AG04450 (cell line): ENCODE results near the gene NSUN2. TPM values are rescaled to one million over a fixed set of nuclear protein-coding genes. Genes with fewer than 3 reads are reported as not detected.

ENCODE experiments used
- CTCF ChIA-PET: fragments of 300-600, 350-600 bp; formaldehyde crosslinking; extraction: SDS; loops from one replicate; lab custom pipeline; 2022; ENCODE audit warnings: antibody characterized with exemption, inconsistent platforms; lab: Charles Lee
- POLR2A ChIA-PET: fragments of 350-600 bp; formaldehyde crosslinking; extraction: SDS; loops from one replicate; lab custom pipeline; 2021; ENCODE audit warnings: antibody characterized with exemption, inconsistent platforms; lab: Yijun Ruan, JAX
- DNase-seq: peaks from one replicate; pipeline ENCODE4 v3.0.0-alpha.2; 2011; ENCODE audit warnings: low read depth, low spot score
- H3K27ac ChIP-seq: one replicate; pipeline ENCODE4 v1.5.1; 2012; ENCODE audit warnings: low read depth, low read length, control low read depth
- H3K27me3 ChIP-seq: one replicate; pipeline ENCODE4 v1.6.0; 2012; ENCODE audit warnings: low read length; ENCODE audit not compliant: control insufficient read depth, insufficient read depth
- H3K4me3 ChIP-seq: 2 replicates; pipeline ENCODE4 v1.5.1; 2011; ENCODE audit warnings: mild to moderate bottlenecking, low read depth, low read length, control low read depth
- H3K9me3 ChIP-seq: 2 replicates; pipeline ENCODE4 v1.5.1; 2012; ENCODE audit warnings: low read length; ENCODE audit not compliant: control insufficient read depth, insufficient read depth
- polyA plus RNA-seq: library from polyadenylated mRNA; depleted of rRNA; stranded (reverse); fragments of >200 nt; gene quantifications from 2 replicates; pipeline ENCODE4 v1.2.3, GENCODE V29; 2011
- TF ChIP-seq, protein P1 (sequence below): IDR thresholded peaks from 2 replicates; pipeline ENCODE4 v1.5.1; 2011; ENCODE audit warnings: low read depth, low read length, control low read depth, inconsistent platforms

NSUN2 gene
- polyA plus RNA-seq, 1 experiment, result 42.0 TPM

DNA sequence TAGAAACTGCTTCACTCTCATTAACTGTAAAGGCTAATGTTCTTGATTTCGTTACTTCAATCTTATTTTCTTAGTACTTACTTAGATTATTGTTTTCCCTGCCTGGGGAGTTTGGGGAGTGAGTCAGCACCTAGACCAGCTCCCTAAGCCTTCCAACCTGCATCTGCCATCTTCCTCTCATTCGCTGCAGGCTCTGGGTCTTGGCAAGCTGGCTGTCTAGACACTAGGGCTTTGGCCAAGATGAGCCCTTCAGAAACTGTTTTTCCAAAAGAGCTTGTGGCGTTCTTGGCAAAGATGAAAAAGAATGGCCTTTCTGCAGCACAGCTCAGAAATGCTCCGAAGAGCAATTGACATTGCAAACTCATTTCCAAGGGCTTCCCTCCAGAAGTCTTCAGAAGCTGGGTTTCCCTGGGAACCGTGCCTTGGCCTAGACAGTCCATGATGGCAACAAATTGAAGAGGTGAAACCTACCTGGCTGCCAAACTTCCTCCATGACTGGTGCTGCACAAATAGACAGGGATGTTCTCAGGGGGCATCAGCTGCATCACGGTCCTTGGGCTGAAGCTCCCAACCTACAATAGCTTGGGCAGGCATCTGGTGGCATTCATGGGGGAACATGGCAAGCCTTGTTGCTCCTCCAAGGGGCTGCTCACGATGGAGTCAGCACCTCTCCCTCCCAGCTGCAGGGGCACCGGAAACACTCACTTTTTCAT is 76.6 kb downstream of the NSUN2 start:
- ChIA-PET CTCF (no interaction called here), POLR2A (no interaction called here)
- TF ChIP-seq, protein P1, sequence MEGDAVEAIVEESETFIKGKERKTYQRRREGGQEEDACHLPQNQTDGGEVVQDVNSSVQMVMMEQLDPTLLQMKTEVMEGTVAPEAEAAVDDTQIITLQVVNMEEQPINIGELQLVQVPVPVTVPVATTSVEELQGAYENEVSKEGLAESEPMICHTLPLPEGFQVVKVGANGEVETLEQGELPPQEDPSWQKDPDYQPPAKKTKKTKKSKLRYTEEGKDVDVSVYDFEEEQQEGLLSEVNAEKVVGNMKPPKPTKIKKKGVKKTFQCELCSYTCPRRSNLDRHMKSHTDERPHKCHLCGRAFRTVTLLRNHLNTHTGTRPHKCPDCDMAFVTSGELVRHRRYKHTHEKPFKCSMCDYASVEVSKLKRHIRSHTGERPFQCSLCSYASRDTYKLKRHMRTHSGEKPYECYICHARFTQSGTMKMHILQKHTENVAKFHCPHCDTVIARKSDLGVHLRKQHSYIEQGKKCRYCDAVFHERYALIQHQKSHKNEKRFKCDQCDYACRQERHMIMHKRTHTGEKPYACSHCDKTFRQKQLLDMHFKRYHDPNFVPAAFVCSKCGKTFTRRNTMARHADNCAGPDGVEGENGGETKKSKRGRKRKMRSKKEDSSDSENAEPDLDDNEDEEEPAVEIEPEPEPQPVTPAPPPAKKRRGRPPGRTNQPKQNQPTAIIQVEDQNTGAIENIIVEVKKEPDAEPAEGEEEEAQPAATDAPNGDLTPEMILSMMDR, result no peak
- Histone ChIP-seq H3K9me3 (peaks cover 9% of the 10 kb centered on the region), H3K27me3 (no peaks in the 10 kb centered on the region), H3K27ac (no peak overlapping the region), H3K4me3 (no peak overlapping the region)
- DNase-seq, result no peak

DNA sequence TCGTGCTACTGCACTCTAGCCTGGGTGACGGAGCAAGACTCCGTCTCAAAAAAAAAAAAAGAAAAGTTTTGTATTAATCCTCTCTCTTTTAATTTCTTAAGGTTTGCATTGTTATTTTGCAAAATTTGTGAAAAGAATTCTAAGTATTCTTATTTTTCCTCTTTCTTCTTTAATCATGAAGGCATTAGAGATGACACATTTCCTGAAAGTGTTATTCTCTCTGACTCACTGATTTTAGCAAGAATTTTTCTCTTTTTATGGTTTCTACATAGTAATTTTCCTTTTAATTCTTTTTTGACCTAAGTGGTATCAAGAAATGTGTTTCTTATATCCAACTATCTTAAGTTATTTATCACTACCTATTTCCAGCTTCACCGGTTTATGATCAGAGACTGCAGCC is 78.0 kb downstream of the NSUN2 start:
- ChIA-PET POLR2A (no interaction called here), CTCF (no interaction called here)
- TF ChIP-seq, protein P1, result no peak
- DNase-seq, result no peak
- no peak overlapping the region for H3K27ac ChIP-seq
- peaks cover 9% of the 10 kb centered on the region for H3K9me3 ChIP-seq
- H3K4me3 ChIP-seq, result no peak overlapping the region
- no peaks in the 10 kb centered on the region for H3K27me3 ChIP-seq

DNA sequence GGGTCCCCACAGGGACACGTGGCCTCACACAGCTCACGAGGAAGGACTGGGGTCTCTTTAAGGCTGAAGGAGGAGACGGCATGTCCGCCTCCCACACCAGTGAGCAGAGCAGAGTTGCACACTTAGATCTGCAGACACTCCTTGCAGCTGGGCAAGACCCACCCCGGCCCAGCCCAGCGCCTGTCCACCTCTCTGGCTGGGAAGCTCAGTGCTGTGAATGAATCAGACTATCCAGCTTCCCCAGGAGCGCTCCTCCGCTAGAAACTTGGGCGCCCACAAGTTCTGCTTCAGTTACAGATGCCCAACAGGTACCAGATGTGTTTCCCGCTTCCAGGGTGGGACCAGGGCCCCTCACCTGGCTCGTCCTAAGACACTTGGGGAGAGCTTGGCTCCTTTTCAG is 78.9 kb downstream of the NSUN2 start:
- no peak for DNase-seq
- TF ChIP-seq, protein P1, result no peak
- H3K27me3 ChIP-seq, result no peaks in the 10 kb centered on the region
- peaks cover 9% of the 10 kb centered on the region for H3K9me3 ChIP-seq
- POLR2A ChIA-PET, result no interaction called here
- CTCF ChIA-PET, result no interaction called here
- no peak overlapping the region for H3K27ac ChIP-seq
- H3K4me3 ChIP-seq, result no peak overlapping the region

DNA sequence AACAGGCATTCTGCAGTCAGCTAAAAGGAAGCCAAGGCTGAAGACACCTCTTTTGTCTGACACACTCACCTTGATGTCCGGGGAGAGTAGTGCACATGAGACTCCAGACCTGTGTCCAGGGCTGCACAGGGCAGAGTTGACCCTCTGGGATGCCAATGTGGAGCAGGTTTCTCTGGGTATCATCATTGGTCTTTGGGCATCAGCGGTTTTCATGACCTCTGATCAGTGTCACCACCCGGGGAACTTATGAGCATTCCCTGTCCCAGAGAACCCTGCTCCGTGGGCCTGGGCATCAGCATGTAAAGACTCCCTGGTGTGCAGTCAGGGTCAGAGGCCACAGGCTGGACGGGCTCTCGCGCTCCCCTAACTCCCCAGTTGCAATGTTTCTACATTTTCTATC is 80.2 kb downstream of the NSUN2 start:
- Histone ChIP-seq H3K4me3 (no peak overlapping the region), H3K9me3 (peaks cover 3% of the 10 kb centered on the region; the same call in 1 of the 2 replicates), H3K27ac (no peak overlapping the region), H3K27me3 (no peaks in the 10 kb centered on the region)
- TF ChIP-seq, protein P1, result no peak
- no peak for DNase-seq
- POLR2A ChIA-PET, result interaction anchor here (0.7 kb wide), 1 partner anchor 195 kb away, joined by 4 read pairs; no protein-coding TSS in a partner anchor
- CTCF ChIA-PET, result no interaction called here

DNA sequence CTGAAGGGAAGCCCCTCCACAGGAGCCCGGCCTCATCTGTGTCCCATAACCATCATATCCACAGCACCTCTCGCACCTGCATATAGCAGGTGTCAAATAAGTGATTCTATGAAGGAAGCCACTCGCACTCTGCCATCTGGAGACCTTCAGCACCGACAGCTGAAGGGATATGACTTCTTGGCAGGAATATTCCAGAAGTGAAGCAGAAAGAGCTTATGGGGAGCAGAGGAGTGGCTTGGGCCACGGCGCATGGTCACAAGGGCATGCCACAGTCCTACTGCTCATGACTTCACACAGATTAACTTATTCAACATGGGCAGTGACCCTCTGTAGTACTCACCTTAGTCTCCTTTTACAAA is 80.9 kb downstream of the NSUN2 start:
- DNase-seq, result no peak
- no peak overlapping the region for H3K4me3 ChIP-seq
- H3K27me3 ChIP-seq, result no peaks in the 10 kb centered on the region
- H3K27ac ChIP-seq, result no peak overlapping the region
- POLR2A ChIA-PET, result no interaction called here
- TF ChIP-seq, protein P1, result no peak
- CTCF ChIA-PET, result no interaction called here
- peaks cover 3% of the 10 kb centered on the region; the same call in 1 of the 2 replicates for H3K9me3 ChIP-seq
